ENCODE data around the gene ZNF668. TPM values are rescaled to one million over a fixed set of nuclear protein-coding genes. Genes with fewer than 3 reads are reported as not detected.
"Not testable (repeated sequence)": the region's sequence is repeated elsewhere in the genome, so short reads cannot be mapped to it uniquely, and the experiment has no call there.

Gene ZNF668
- total RNA-seq, 1 donor: 14.5 TPM

- no peak overlapping the region for H3K27ac ChIP-seq (ENCODE audit: low read depth, low read length)
- H3K27me3 ChIP-seq (ENCODE audit: insufficient read depth, low read length): peaks cover 13% of the 10 kb centered on the region
- H3K79me2 ChIP-seq (ENCODE audit: insufficient read depth, low read length): no peaks in the 10 kb centered on the region
- H3K4me1 ChIP-seq (ENCODE audit: insufficient read depth, low read length): peaks cover 1% of the 10 kb centered on the region
- H3K9me3 ChIP-seq (ENCODE audit: low read depth, low read length): no peaks in the 10 kb centered on the region
- no peak overlapping the region for H3K4me2 ChIP-seq (ENCODE audit: insufficient read depth, low read length)
- TF ChIP-seq, protein P1, sequence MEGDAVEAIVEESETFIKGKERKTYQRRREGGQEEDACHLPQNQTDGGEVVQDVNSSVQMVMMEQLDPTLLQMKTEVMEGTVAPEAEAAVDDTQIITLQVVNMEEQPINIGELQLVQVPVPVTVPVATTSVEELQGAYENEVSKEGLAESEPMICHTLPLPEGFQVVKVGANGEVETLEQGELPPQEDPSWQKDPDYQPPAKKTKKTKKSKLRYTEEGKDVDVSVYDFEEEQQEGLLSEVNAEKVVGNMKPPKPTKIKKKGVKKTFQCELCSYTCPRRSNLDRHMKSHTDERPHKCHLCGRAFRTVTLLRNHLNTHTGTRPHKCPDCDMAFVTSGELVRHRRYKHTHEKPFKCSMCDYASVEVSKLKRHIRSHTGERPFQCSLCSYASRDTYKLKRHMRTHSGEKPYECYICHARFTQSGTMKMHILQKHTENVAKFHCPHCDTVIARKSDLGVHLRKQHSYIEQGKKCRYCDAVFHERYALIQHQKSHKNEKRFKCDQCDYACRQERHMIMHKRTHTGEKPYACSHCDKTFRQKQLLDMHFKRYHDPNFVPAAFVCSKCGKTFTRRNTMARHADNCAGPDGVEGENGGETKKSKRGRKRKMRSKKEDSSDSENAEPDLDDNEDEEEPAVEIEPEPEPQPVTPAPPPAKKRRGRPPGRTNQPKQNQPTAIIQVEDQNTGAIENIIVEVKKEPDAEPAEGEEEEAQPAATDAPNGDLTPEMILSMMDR (IDR thresholded peaks at IDR 0.05; ENCODE audit: extremely low read depth, low read depth, low read length): no peak
- no peak overlapping the region for H3K4me3 ChIP-seq (ENCODE audit: insufficient read depth, low read length)
- H4K20me1 ChIP-seq (ENCODE audit: insufficient read depth, low read length): no peaks in the 10 kb centered on the region
- no peak overlapping the region for H2AFZ ChIP-seq (ENCODE audit: low read length)
- no peaks in the 10 kb centered on the region for H3K36me3 ChIP-seq (ENCODE audit: insufficient read depth, low read length)
- DNase-seq (ENCODE audit: insufficient read length, low spot score, missing footprints): no peak
Observed at GRCh38 chr16:31016018-31016417, 58.0 kb downstream of the ZNF668 start.

DNA sequence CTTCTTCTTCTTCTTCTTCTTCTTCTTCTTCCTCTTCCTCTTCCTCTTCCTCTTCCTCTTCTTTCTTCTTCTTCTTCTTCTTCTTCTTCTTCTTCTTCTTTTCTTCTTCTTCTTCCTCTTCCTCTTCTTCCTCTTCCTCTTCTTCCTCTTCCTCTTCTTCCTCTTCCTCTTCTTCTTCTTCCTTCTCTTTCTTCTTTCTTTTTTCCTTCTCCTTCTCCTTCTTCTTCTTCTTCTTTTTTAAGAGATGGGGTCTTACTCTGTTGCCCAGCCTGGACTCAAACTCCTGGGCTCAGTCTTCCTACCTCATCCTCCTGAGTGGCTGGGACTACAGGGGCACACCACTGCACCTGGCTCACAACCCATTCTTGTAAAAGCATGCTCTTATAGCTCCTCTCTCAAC is 60.7 kb downstream of the ZNF668 start:
- H3K36me3 ChIP-seq (ENCODE audit: insufficient read depth, low read length); DNase-seq (ENCODE audit: insufficient read length, low spot score, missing footprints); H3K27ac ChIP-seq (ENCODE audit: low read depth, low read length); H4K20me1 ChIP-seq (ENCODE audit: insufficient read depth, low read length); H3K4me2 ChIP-seq (ENCODE audit: insufficient read depth, low read length); H3K4me3 ChIP-seq (ENCODE audit: insufficient read depth, low read length); H3K9me3 ChIP-seq (ENCODE audit: low read depth, low read length); H2AFZ ChIP-seq (ENCODE audit: low read length); H3K79me2 ChIP-seq (ENCODE audit: insufficient read depth, low read length): not testable (repeated sequence)
- peaks cover 18% of the 10 kb centered on the region for H3K4me1 ChIP-seq (ENCODE audit: insufficient read depth, low read length)
- H3K27me3 ChIP-seq (ENCODE audit: insufficient read depth, low read length): peaks cover 13% of the 10 kb centered on the region

DNA sequence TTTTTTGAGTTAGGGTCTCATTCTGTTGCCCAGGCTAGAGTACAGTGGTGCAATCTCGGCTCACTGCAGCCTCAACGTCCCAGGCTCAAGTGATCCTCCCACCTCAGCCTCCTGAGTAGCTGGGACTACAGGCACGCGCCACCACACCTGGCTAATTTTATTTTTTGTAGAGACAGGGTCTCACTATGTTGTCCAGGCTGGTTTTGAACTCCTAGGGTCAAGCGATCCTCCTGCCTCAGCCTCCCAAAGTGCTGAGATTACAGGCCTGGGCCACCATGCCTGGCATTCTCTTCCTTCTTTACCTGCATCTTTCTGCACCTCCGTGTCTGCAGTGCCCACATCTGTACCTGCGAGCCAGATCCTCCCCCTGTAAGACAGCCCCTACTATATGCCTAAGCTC is 62.2 kb downstream of the ZNF668 start:
- not testable (repeated sequence) for H3K9me3 ChIP-seq (ENCODE audit: low read depth, low read length); H3K4me3 ChIP-seq (ENCODE audit: insufficient read depth, low read length); H3K4me2 ChIP-seq (ENCODE audit: insufficient read depth, low read length); H4K20me1 ChIP-seq (ENCODE audit: insufficient read depth, low read length); H2AFZ ChIP-seq (ENCODE audit: low read length); H3K36me3 ChIP-seq (ENCODE audit: insufficient read depth, low read length); DNase-seq (ENCODE audit: insufficient read length, low spot score, missing footprints); H3K79me2 ChIP-seq (ENCODE audit: insufficient read depth, low read length); H3K27ac ChIP-seq (ENCODE audit: low read depth, low read length)
- peaks cover 13% of the 10 kb centered on the region for H3K27me3 ChIP-seq (ENCODE audit: insufficient read depth, low read length)
- peaks cover 23% of the 10 kb centered on the region for H3K4me1 ChIP-seq (ENCODE audit: insufficient read depth, low read length)

Other genes with a start within 250 kb of the ZNF668 start
- gene BCL7C, start 180.2 kb downstream of the ZNF668 start, total RNA-seq: 33.3 and 36.2 TPM in 2 replicates
- gene CTF1, start 177.6 kb downstream of the ZNF668 start, total RNA-seq: 2.9 and 3.3 TPM in 2 replicates
- gene FBXL19, start 150.7 kb downstream of the ZNF668 start, total RNA-seq: 12.7 and 14.5 TPM in 2 replicates
- 63.3 and 66.0 TPM in 2 replicates for gene ORAI3, start 125.2 kb downstream of the ZNF668 start, total RNA-seq
- 2.2 and 2.9 TPM in 2 replicates for gene SETD1A, start 116.5 kb downstream of the ZNF668 start, total RNA-seq
- gene HSD3B7, start 89.0 kb downstream of the ZNF668 start, total RNA-seq: 45.6 and 47.7 TPM in 2 replicates
- gene STX1B, start 63.6 kb downstream of the ZNF668 start, total RNA-seq: 0.72 and 2.9 TPM in 2 replicates
- 26.8 and 30.6 TPM in 2 replicates for gene STX4, start 40.7 kb downstream of the ZNF668 start, total RNA-seq
- gene ZNF646, start 182 bp upstream of the ZNF668 start, total RNA-seq: 15.6 and 18.5 TPM in 2 replicates
- 2.7 and 2.9 TPM in 2 replicates for gene PRSS53, start 14.7 kb upstream of the ZNF668 start, total RNA-seq
- gene VKORC1, start 20.6 kb upstream of the ZNF668 start, total RNA-seq: 132 and 147 TPM in 2 replicates
- gene BCKDK, start 34.1 kb upstream of the ZNF668 start, total RNA-seq: 25.9 and 30.0 TPM in 2 replicates
- 31.8 and 35.1 TPM in 2 replicates for gene KAT8, start 43.4 kb upstream of the ZNF668 start, total RNA-seq
- not detected in 2 replicates for gene PRSS8, start 61.5 kb upstream of the ZNF668 start, total RNA-seq
- gene PRSS36, start 75.8 kb upstream of the ZNF668 start, total RNA-seq: 0.29 TPM in 1 of 2 replicates, not detected in the other
- 24.2 and 30.4 TPM in 2 replicates for gene FUS, start 105.9 kb upstream of the ZNF668 start, total RNA-seq
- 53.9 and 61.5 TPM in 2 replicates for gene PYCARD, start 128.5 kb upstream of the ZNF668 start, total RNA-seq
- not detected in 2 replicates for gene TRIM72, start 139.9 kb upstream of the ZNF668 start, total RNA-seq
- gene PYDC1, start 142.9 kb upstream of the ZNF668 start, total RNA-seq: not detected in 2 replicates
- gene ITGAM, start 185.7 kb upstream of the ZNF668 start, total RNA-seq: 0.36 TPM in 1 of 2 replicates, not detected in the other

Data from osteoblast (primary cell).